Measurements from ENCODE around the gene ZBTB46. TPM values are rescaled to one million over a fixed set of nuclear protein-coding genes. Genes with fewer than 3 reads are reported as not detected.

The ZBTB46 gene
- total and polyA plus RNA-seq, 5 donors from 2014 or later = 0.03 to 0.49 (median 0.09) TPM; not detected in 2

DNA sequence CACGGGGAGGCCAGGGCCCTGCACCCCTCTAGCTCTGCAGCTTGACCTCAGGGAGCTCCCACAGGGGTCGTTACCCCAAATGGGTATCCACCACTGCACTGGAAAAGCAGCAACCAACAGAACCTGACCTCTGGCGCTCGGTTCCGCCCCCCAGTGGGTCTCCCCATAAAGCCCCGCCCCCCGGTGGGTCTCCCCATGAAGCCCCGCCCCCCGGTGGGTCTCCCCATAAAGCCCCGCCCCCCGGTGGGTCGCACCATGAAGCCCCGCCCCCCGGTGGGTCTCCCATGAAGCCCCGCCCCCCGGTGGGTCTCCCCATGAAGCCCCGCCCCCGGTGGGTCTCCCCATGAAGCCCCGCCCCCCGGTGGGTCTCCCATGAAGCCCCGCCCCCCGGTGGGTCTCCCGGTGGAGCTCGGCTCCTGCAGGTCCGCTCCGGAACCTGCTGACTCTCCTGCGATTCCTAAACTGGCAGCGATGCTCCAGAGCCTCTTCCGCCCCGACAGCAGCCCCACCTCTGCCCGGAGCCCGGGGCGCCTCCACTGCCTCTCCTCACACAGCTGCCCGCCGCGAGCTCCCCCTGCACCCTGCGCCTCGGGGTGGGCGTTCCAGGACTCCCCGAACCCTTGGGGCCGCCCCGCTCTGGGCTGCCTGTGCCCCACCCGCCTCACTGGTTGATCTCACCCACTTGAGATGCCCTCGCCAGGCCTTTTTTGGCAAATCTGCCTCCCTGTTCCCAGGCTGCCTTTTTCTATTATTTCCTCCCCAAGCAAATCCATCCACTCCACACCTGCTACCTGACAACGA lies 79.4 kb downstream of the ZBTB46 start:
- no peaks in the 10 kb centered on the region for H3K36me3 ChIP-seq (ENCODE audit: control insufficient read depth, insufficient read depth, low read length)
- no peaks in the 10 kb centered on the region for H3K36me3 Mint-ChIP-seq
- DNase-seq (no peak), ATAC-seq (ENCODE audit: low read depth in 2 of 2) (no peak)
- H3K27me3 ChIP-seq (ENCODE audit: control insufficient read depth, insufficient read depth, low read length) = no peaks in the 10 kb centered on the region
- H3K27ac Mint-ChIP-seq = peak overlapping the region; percentile 83 to 94 (median 90)
- peaks cover 4% of the 10 kb centered on the region for H3K27me3 Mint-ChIP-seq
- no peak overlapping the region for H3K4me3 ChIP-seq (ENCODE audit: low read depth, low read length)
- no peaks in the 10 kb centered on the region for H3K9me3 ChIP-seq (ENCODE audit: control insufficient read depth in 2 of 2, low read length in 2 of 2)
- H3K4me3 Mint-ChIP-seq = peak overlapping the region; percentile 78 to 92 (median 84)
- no peaks in the 10 kb centered on the region for H3K9me3 Mint-ChIP-seq
- H3K27ac ChIP-seq (ENCODE audit: insufficient read depth, low read length, poor library complexity, severe bottlenecking) = peak overlapping the region; percentile 76
- H3K4me1 Mint-ChIP-seq = peaks cover 0 to 36% (median 4%) of the 10 kb centered on the region in 4 donors
- H3K4me1 ChIP-seq (ENCODE audit: control insufficient read depth, insufficient read depth, low read length, poor library complexity, severe bottlenecking) = peaks cover 27% of the 10 kb centered on the region

DNA sequence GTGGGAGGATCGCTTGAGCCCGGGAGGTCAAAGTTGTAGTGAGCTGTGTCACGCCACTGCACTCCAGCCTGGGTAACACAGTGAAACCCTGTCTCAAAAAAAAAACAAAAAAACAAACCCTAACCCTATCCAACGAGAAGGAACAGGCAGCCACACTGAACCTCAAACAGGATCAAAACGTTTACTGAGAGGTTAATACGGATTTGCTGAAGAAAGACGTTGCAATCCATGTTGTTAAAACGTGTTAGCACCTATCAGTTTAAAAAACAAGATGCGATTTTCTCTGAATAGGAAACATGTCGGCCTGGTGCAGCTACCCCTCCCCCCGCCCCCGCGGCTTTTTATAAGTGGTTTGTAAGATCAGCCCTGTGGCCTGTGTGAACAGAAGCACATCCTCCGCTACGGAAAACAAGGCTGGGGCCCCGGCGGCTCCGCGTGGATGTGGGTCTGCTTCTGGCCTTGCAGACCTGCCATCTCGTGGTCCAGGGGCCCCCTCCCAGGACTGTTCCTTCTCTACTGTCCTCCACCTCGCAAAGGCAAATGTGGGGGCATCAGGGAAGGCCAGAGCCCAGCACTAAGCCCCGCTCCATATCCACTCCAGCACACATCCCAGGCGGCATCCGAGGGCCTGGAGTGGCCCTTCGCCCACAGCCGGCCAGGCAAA lies 80.1 kb downstream of the ZBTB46 start:
- H3K4me1 Mint-ChIP-seq = peaks cover 0 to 33% (median 4%) of the 10 kb centered on the region in 4 donors
- H3K36me3 Mint-ChIP-seq = no peaks in the 10 kb centered on the region
- peak overlapping the region; percentile 76 for H3K27ac ChIP-seq (ENCODE audit: insufficient read depth, low read length, poor library complexity, severe bottlenecking)
- no peaks in the 10 kb centered on the region for H3K36me3 ChIP-seq (ENCODE audit: control insufficient read depth, insufficient read depth, low read length)
- peak overlapping the region; percentile 57 for H3K4me3 ChIP-seq (ENCODE audit: low read depth, low read length)
- peaks cover 27% of the 10 kb centered on the region for H3K4me1 ChIP-seq (ENCODE audit: control insufficient read depth, insufficient read depth, low read length, poor library complexity, severe bottlenecking)
- no peaks in the 10 kb centered on the region for H3K9me3 ChIP-seq (ENCODE audit: control insufficient read depth in 2 of 2, low read length in 2 of 2)
- H3K27me3 Mint-ChIP-seq = peaks cover 4% of the 10 kb centered on the region
- no peaks in the 10 kb centered on the region for H3K9me3 Mint-ChIP-seq
- H3K27me3 ChIP-seq (ENCODE audit: control insufficient read depth, insufficient read depth, low read length) = no peaks in the 10 kb centered on the region
- peak overlapping the region; percentile 90 to 96 (median 94) for H3K27ac Mint-ChIP-seq
- DNase-seq = peak; percentile 25 to 90 (median 63)
- peak; percentile 85 to 87 for ATAC-seq (ENCODE audit: low read depth in 2 of 2)
- H3K4me3 Mint-ChIP-seq = peak overlapping the region; percentile 78 to 92 (median 84)

DNA sequence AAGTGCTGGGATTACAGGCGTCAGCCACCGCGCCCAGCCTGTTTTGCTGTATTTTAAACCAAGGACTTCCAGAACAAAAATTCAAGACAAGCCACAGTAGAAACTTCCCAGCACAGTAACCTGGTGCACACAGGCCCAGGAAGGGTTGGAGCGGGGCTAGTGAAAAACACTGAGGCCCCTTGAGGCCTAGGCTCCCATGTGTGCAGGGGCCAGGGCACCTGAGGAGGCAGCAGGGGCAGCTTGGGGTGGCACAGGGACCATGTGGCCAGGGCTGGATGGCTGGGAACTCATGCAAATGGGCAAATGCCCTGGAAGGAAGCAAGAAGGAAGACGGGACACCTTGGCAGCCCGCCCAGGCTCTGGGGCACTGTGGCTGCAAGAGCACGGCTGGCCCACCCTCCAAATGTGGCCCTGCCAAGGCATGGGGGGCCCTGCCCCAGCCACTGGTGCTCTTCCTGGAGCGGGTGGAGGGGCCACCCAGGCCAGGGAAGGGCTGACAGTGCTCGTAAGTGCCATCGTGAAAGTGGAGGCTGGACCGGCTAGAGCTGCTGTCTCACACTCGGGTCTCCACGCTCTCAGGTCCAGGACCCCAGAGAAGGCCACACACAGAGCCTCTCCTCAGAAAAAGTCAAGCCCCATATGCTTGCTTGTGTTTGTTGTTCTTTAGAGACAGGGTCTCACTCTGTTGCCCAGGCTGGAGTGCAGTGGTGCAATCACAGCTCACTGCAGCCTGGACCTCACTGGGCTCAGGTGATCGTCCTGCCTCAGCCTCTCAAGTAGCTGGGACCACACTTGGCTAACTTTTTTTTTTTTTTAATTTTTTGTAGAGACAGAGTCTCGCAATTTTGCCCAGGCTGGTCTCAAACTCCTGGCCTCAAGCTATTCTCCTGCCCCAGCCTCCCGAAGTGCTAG lies 81.2 kb downstream of the ZBTB46 start:
- peak overlapping the region in 1 of 4 donors; percentile 27 for H3K4me3 Mint-ChIP-seq
- H3K27me3 Mint-ChIP-seq = peaks cover 4% of the 10 kb centered on the region
- Histone ChIP-seq H3K4me1 (ENCODE audit: control insufficient read depth, insufficient read depth, low read length, poor library complexity, severe bottlenecking) (peaks cover 27% of the 10 kb centered on the region), H3K27me3 (ENCODE audit: control insufficient read depth, insufficient read depth, low read length) (no peaks in the 10 kb centered on the region), H3K36me3 (ENCODE audit: control insufficient read depth, insufficient read depth, low read length) (no peaks in the 10 kb centered on the region), H3K4me3 (ENCODE audit: low read depth, low read length) (no peak overlapping the region), H3K9me3 (ENCODE audit: control insufficient read depth in 2 of 2, low read length in 2 of 2) (no peaks in the 10 kb centered on the region), H3K27ac (ENCODE audit: insufficient read depth, low read length, poor library complexity, severe bottlenecking) (peak overlapping the region; percentile 76)
- H3K4me1 Mint-ChIP-seq = peaks cover 0 to 38% (median 4%) of the 10 kb centered on the region in 4 donors
- H3K27ac Mint-ChIP-seq = peak overlapping the region in 2 of 3 donors; percentile 94 to 96
- no peaks in the 10 kb centered on the region for H3K36me3 Mint-ChIP-seq
- H3K9me3 Mint-ChIP-seq = no peaks in the 10 kb centered on the region
- no peak for DNase-seq
- ATAC-seq (ENCODE audit: low read depth in 2 of 2) = no peak

DNA sequence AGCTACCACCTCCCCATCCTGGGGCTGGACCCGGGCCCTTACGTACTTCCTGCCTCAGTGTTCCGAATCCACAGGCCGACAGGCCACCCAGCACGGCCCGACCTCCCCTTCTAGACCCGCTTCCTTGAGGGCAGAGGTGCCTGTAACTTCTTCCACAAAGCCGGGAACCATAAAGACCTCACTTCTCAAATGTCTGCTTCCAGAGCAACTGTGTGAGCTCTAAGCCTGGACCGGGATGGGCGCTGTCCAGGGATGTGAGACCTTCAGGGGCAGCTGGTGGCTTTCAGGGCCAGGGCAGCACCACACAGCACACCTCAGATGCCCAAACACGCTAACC lies 82.2 kb downstream of the ZBTB46 start:
- no peaks in the 10 kb centered on the region for H3K9me3 Mint-ChIP-seq
- Histone ChIP-seq H3K36me3 (ENCODE audit: control insufficient read depth, insufficient read depth, low read length) (no peaks in the 10 kb centered on the region), H3K27ac (ENCODE audit: insufficient read depth, low read length, poor library complexity, severe bottlenecking) (no peak overlapping the region), H3K27me3 (ENCODE audit: control insufficient read depth, insufficient read depth, low read length) (no peaks in the 10 kb centered on the region), H3K4me1 (ENCODE audit: control insufficient read depth, insufficient read depth, low read length, poor library complexity, severe bottlenecking) (peaks cover 27% of the 10 kb centered on the region), H3K4me3 (ENCODE audit: low read depth, low read length) (no peak overlapping the region), H3K9me3 (ENCODE audit: control insufficient read depth in 2 of 2, low read length in 2 of 2) (no peaks in the 10 kb centered on the region)
- ATAC-seq (ENCODE audit: low read depth in 2 of 2) (no peak), DNase-seq (no peak)
- H3K36me3 Mint-ChIP-seq = no peaks in the 10 kb centered on the region
- peaks cover 4% of the 10 kb centered on the region for H3K27me3 Mint-ChIP-seq
- peak overlapping the region in 2 of 3 donors; percentile 21 to 46 for H3K27ac Mint-ChIP-seq
- H3K4me1 Mint-ChIP-seq = peaks cover 0 to 36% (median 4%) of the 10 kb centered on the region in 4 donors
- H3K4me3 Mint-ChIP-seq = peak overlapping the region in 2 of 4 donors; percentile 11 to 32

DNA sequence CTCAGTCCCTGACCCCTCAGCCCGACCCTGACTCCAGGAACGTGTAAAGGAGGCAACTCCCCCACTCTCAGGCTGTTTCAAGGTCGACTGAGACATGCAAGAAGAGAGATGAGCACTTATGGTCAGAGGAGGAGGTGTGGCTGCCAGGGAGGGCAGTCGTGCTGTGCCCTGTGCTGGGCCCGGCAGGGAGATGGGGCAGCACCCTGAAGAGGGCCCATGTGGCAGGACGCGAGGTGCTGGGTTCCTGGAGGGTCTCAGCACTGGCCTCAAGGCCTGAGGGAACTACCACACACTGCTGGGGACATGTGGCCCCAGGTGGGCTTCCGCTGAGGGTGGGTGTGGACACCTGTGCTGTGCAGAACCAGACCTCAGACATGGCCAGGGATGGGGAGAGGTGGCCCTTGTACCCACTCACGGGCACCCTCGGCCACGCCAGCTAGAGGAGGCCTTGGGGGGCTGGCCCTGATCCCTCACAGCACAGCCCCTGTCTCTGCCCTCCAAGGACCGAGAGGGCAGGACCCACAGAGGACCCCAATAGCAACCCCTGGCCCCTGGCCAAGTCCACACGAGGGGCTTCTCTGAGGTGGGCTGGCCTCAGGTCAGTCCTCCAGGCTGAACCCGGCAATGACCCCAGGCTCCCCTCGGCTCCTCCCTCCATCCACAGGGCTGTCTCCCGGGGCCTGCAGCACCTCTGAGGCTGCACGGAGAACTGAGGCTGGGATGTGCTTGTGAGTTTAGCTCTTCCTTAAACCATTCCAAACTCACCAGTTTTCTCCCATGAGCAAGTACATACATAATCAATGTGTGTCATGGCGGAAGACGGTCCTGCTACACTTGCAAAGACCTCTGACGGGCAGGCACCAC lies 82.8 kb downstream of the ZBTB46 start:
- Histone ChIP-seq H3K4me1 (ENCODE audit: control insufficient read depth, insufficient read depth, low read length, poor library complexity, severe bottlenecking) (peaks cover 27% of the 10 kb centered on the region), H3K36me3 (ENCODE audit: control insufficient read depth, insufficient read depth, low read length) (no peaks in the 10 kb centered on the region), H3K27me3 (ENCODE audit: control insufficient read depth, insufficient read depth, low read length) (no peaks in the 10 kb centered on the region), H3K9me3 (ENCODE audit: control insufficient read depth in 2 of 2, low read length in 2 of 2) (no peaks in the 10 kb centered on the region), H3K27ac (ENCODE audit: insufficient read depth, low read length, poor library complexity, severe bottlenecking) (no peak overlapping the region), H3K4me3 (ENCODE audit: low read depth, low read length) (no peak overlapping the region)
- Mint-ChIP-seq H3K4me3 (no peak overlapping the region), H3K36me3 (no peaks in the 10 kb centered on the region), H3K4me1 (peaks cover 0 to 33% (median 4%) of the 10 kb centered on the region in 4 donors), H3K27ac (peak overlapping the region in 2 of 3 donors; percentile 46 to 63), H3K27me3 (peaks cover 4% of the 10 kb centered on the region), H3K9me3 (no peaks in the 10 kb centered on the region)
- DNase-seq (no peak), ATAC-seq (ENCODE audit: low read depth in 2 of 2) (no peak)

DNA sequence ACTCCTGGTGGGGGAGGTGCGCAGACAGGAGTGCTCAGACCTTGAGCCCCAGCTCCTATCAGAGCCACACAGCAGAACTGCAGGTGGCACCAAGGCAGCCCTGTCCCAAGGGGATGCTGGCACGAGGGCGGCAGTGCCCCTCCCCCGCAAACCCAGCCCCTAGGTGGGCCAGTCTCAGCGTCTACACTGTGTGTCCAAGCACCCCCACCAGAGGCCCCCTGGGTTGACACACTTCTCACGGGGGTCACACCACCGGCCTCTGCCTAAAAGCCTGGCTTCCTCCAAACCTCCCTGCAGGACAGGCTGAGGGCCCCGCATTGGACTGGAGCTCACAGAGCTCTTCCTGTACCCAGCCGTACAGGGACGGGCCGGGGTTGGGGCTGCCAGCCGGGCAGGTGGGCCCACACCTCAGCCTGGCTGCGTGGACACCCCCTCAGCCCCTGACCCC lies 83.4 kb downstream of the ZBTB46 start:
- Histone ChIP-seq H3K4me3 (ENCODE audit: low read depth, low read length) (no peak overlapping the region), H3K27ac (ENCODE audit: insufficient read depth, low read length, poor library complexity, severe bottlenecking) (no peak overlapping the region), H3K4me1 (ENCODE audit: control insufficient read depth, insufficient read depth, low read length, poor library complexity, severe bottlenecking) (peaks cover 27% of the 10 kb centered on the region), H3K9me3 (ENCODE audit: control insufficient read depth in 2 of 2, low read length in 2 of 2) (no peaks in the 10 kb centered on the region), H3K27me3 (ENCODE audit: control insufficient read depth, insufficient read depth, low read length) (no peaks in the 10 kb centered on the region), H3K36me3 (ENCODE audit: control insufficient read depth, insufficient read depth, low read length) (no peaks in the 10 kb centered on the region)
- H3K27ac Mint-ChIP-seq = no peak overlapping the region
- H3K27me3 Mint-ChIP-seq = peaks cover 4% of the 10 kb centered on the region
- ATAC-seq (ENCODE audit: low read depth in 2 of 2) (no peak), DNase-seq (no peak)
- no peak overlapping the region for H3K4me3 Mint-ChIP-seq
- no peaks in the 10 kb centered on the region for H3K9me3 Mint-ChIP-seq
- H3K36me3 Mint-ChIP-seq = no peaks in the 10 kb centered on the region
- H3K4me1 Mint-ChIP-seq = peaks cover 0 to 33% (median 4%) of the 10 kb centered on the region in 4 donors
